PC-9 (cell line): ENCODE measurements around the gene SPAG17. TPM values are rescaled to one million over a fixed set of nuclear protein-coding genes. Genes with fewer than 3 reads are reported as not detected.

ENCODE experiments used
- BruUV-seq: library from RNA; stranded (reverse); fragments of 400-500 nt; replicated peaks from 2 replicates; lab custom pipeline; 2021; lab: Mats Ljungman, UMichigan
- CTCF ChIA-PET: fragments of 300-600 bp; sonication (Branson Sonifier 250); formaldehyde crosslinking; loops from one replicate; lab custom pipeline; 2022; ENCODE audit warnings: antibody characterized with exemption; lab: Charles Lee
- POLR2A ChIA-PET: fragments of 300-600 bp; sonication (Branson Sonifier 250); formaldehyde crosslinking; loops from one replicate; lab custom pipeline; 2022; ENCODE audit warnings: antibody characterized with exemption; ENCODE audit not compliant: unreplicated experiment; lab: Charles Lee
- DNase-seq, 2 experiments: peaks; one replicate each; pipeline versions ENCODE4 v3.0.0 to v3.0.0-alpha.2; 2015 to 2022; ENCODE audit warnings: mixed read lengths in 1 of 2
- H2AFZ ChIP-seq: fragments of 200-600 bp; sonication (generic); 2 replicates; pipeline ENCODE4 v1.8.1; 2017; ENCODE audit warnings: antibody characterized with exemption
- H3F3A ChIP-seq: fragments of 200-600 bp; sonication (generic); 2 replicates; pipeline ENCODE4 v1.8.1; 2017; ENCODE audit warnings: antibody characterized with exemption, mild to moderate bottlenecking, low read depth; ENCODE audit not compliant: insufficient read depth
- H3K27ac ChIP-seq: fragments of 200-600 bp; sonication (generic); 2 replicates; pipeline ENCODE4 v1.6.1; 2016; ENCODE audit warnings: mixed run types
- H3K27me3 ChIP-seq: fragments of 200-600 bp; sonication (generic); 2 replicates; pipeline ENCODE4 v1.6.1; 2016; ENCODE audit warnings: low read depth, mixed run types; ENCODE audit not compliant: insufficient read depth
- H3K36me3 ChIP-seq: fragments of 200-600 bp; sonication (generic); 2 replicates; pipeline ENCODE4 v1.6.1; 2016; ENCODE audit warnings: low read depth, mixed run types
- H3K4me1 ChIP-seq: fragments of 200-600 bp; sonication (generic); replicated peaks from 2 replicates; pipeline ENCODE4 v1.6.1; 2016; ENCODE audit warnings: mixed run types; ENCODE audit not compliant: insufficient read depth
- H3K4me2 ChIP-seq: fragments of 200-600 bp; sonication (generic); 2 replicates; pipeline ENCODE4 v1.6.1; 2017; ENCODE audit warnings: mixed run types
- H3K4me3 ChIP-seq: fragments of 200-600 bp; sonication (generic); 2 replicates; pipeline ENCODE4 v1.6.1; 2016; ENCODE audit warnings: mixed run types
- H3K79me2 ChIP-seq: fragments of 200-600 bp; sonication (generic); 2 replicates; pipeline ENCODE4 v1.6.1; 2017; ENCODE audit warnings: low read depth, mixed run types
- H3K9me2 ChIP-seq: fragments of 200-600 bp; sonication (generic); 2 replicates; pipeline ENCODE4 v1.8.1; 2017; ENCODE audit warnings: mild to moderate bottlenecking; ENCODE audit not compliant: insufficient read depth
- H3K9me3 ChIP-seq: fragments of 200-600 bp; sonication (generic); 2 replicates; pipeline ENCODE4 v1.8.1; 2016; ENCODE audit warnings: low read depth; ENCODE audit not compliant: insufficient read depth
- H4K20me1 ChIP-seq: fragments of 200-600 bp; sonication (generic); 2 replicates; pipeline ENCODE4 v1.8.1; 2017; ENCODE audit not compliant: insufficient read depth
- CTCF ChIP-seq: fragments of 200-600 bp; sonication (generic); conservative IDR thresholded peaks from 2 replicates; pipeline ENCODE4 v1.6.1; 2017; ENCODE audit warnings: mixed run types, antibody characterized with exemption, mild to moderate bottlenecking, moderate library complexity
- EZH2 ChIP-seq: fragments of 200-600 bp; sonication (generic); IDR thresholded peaks from 2 replicates; pipeline ENCODE4 v1.8.0; 2017; ENCODE audit warnings: antibody characterized with exemption, low read depth
- intact Hi-C: fragments of 100-400 bp; cut with micrococcal nuclease; formaldehyde crosslinking; loops from one replicate; pipeline ENCODE4 v1.10.0; 2022; ENCODE audit not compliant: unreplicated experiment
- total RNA-seq: library from RNA; stranded (reverse); gene quantifications from 2 replicates; pipeline ENCODE4 v1.2.3, GENCODE V29; 2021

The SPAG17 gene
- total RNA-seq, 1 experiment from 2014 or later: not detected

DNA sequence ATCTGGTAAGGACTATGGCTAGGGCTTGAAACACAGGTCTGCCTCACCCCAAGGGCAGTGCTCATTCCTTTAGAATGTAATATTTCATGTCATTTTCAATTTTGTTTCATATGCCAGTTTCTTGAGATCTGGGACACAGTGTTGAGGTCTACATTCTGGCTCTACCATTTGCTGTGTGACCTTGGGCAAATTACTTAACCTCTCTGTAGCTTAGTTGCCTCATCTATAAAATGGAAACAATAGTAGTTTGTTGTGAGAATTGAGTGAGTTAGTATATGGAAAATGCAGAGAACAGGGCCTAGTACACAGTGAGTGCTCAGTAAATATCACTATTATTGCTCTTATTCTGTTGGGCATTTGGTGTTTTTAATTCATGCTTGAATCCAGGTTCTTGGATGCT is 171.1 kb downstream of the SPAG17 start:
- Histone ChIP-seq H3K27ac (no peak overlapping the region), H4K20me1 (no peaks in the 10 kb centered on the region), H2AFZ (no peak overlapping the region), H3K9me3 (no peaks in the 10 kb centered on the region), H3K4me2 (no peak overlapping the region), H3K9me2 (0 out of 2 replicates have a peak, but pooled peaks cover under 1% of the 10 kb centered on the region), H3K4me1 (no peaks in the 10 kb centered on the region), H3K27me3 (peaks cover 11% of the 10 kb centered on the region; the same call in 1 of the 2 replicates), H3K36me3 (no peaks in the 10 kb centered on the region), H3K4me3 (no peak overlapping the region), H3K79me2 (no peaks in the 10 kb centered on the region), H3F3A (no peaks in the 10 kb centered on the region)
- BruUV-seq: no TSS peak
- intact Hi-C loops: no loop called here
- POLR2A ChIA-PET: no interaction called here
- no peak for DNase-seq
- TF ChIP-seq CTCF (no peak), EZH2 (no peak)
- CTCF ChIA-PET: no interaction called here

DNA sequence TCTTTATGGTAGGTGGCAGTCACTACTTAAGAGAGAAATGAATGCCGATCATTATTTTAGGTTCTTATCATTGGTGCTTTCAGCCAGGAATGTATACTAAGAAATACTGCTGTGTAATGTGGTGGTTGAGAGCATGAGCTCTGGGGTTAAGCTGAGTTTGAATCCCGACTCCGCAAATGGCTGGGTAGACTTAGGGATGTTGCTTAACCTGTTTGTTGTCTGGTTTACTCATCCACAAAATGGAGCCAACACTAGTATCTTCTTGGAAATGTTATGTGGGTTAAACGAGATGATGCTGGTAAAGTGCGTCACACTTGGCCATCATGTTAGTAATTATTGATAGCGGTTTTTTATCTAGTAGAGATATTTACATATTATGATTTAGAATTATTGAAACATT is 171.7 kb downstream of the SPAG17 start:
- H4K20me1 ChIP-seq: no peaks in the 10 kb centered on the region
- H3K4me1 ChIP-seq: no peaks in the 10 kb centered on the region
- H3K27ac ChIP-seq: no peak overlapping the region
- H3F3A ChIP-seq: no peaks in the 10 kb centered on the region
- TF ChIP-seq EZH2 (no peak), CTCF (no peak)
- no peaks in the 10 kb centered on the region for H3K9me3 ChIP-seq
- no peak for DNase-seq
- H3K36me3 ChIP-seq: no peaks in the 10 kb centered on the region
- no peak overlapping the region for H2AFZ ChIP-seq
- no peaks in the 10 kb centered on the region for H3K9me2 ChIP-seq
- BruUV-seq: no TSS peak
- no peak overlapping the region for H3K4me3 ChIP-seq
- no peak overlapping the region for H3K4me2 ChIP-seq
- intact Hi-C loops: no loop called here
- no peaks in the 10 kb centered on the region for H3K79me2 ChIP-seq
- ChIA-PET CTCF (no interaction called here), POLR2A (no interaction called here)
- peaks cover 11% of the 10 kb centered on the region; the same call in 1 of the 2 replicates for H3K27me3 ChIP-seq

DNA sequence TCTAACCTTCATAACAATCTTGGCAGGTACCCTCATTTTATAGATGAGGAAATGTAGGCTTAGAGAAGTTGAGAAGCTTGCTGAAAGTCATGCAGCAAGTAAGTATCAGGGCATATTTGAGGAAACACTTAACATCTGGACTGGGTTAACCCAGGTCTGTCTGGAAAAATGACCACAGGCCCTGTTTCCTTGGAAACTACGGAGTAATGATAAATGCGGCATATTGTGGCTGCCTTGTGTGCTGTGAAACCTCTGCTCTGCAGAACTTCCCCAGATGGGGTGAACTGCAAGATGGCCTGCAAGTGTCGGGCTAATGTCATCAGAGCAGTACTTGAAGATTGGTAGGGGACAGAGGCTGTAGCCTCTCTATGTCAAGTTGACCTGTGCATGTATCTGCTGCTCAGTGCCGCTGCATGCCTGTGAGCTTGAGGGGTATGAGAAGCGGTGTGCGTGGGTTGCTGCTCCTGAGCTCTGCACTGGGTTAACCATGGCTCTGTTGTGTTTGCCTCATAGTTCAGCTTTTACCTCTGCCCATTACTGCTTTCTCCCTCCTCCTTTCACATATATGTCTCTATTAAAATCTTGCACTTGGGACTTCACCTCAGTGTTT is 172.4 kb downstream of the SPAG17 start:
- BruUV-seq: no TSS peak
- Histone ChIP-seq H3K4me1 (no peaks in the 10 kb centered on the region), H4K20me1 (no peaks in the 10 kb centered on the region), H3K27ac (no peak overlapping the region), H3K36me3 (no peaks in the 10 kb centered on the region), H2AFZ (no peak overlapping the region), H3K4me2 (no peak overlapping the region), H3F3A (no peaks in the 10 kb centered on the region), H3K79me2 (no peaks in the 10 kb centered on the region), H3K4me3 (no peak overlapping the region), H3K27me3 (peaks cover 11% of the 10 kb centered on the region; the same call in 1 of the 2 replicates), H3K9me3 (no peaks in the 10 kb centered on the region), H3K9me2 (no peaks in the 10 kb centered on the region)
- CTCF ChIA-PET: no interaction called here
- POLR2A ChIA-PET: no interaction called here
- intact Hi-C loops: no loop called here
- TF ChIP-seq CTCF: no peak
- TF ChIP-seq EZH2: no peak
- no peak for DNase-seq
